Large intestine (tissue), 3 donors: ENCODE results near the gene DNAJB4. TPM values are rescaled to one million over a fixed set of nuclear protein-coding genes. Genes with fewer than 3 reads are reported as not detected.
A peak's percentile ranks its signal among the peaks of the same experiment; 100 is the strongest.
"Not testable (repeated sequence)": the region's sequence is repeated elsewhere in the genome, so short reads cannot be mapped to it uniquely, and the experiment has no call there.

Experiments used
- DNase-seq, 2 donors: peaks; one replicate each; pipeline versions ENCODE4 v3.0.0 to v3.0.0-alpha.2; 2013
- H3K27ac ChIP-seq: one replicate; pipeline ENCODE4 v1.5.1; 2013; ENCODE audit warnings: low read length
- H3K27me3 ChIP-seq: 2 replicates; pipeline ENCODE4 v1.6.1; 2013; ENCODE audit warnings: low read length; ENCODE audit not compliant: control insufficient read depth, insufficient read depth
- H3K36me3 ChIP-seq: 2 replicates; pipeline ENCODE4 v1.6.1; 2013; ENCODE audit warnings: low read length; ENCODE audit not compliant: control insufficient read depth, insufficient read depth
- H3K4me1 ChIP-seq: one replicate; pipeline ENCODE4 v1.6.1; 2013; ENCODE audit warnings: low read length; ENCODE audit not compliant: control insufficient read depth, insufficient read depth
- H3K4me3 ChIP-seq: one replicate; pipeline ENCODE4 v1.5.1; 2013; ENCODE audit warnings: low read length
- H3K9me3 ChIP-seq: one replicate; pipeline ENCODE4 v1.6.1; 2013; ENCODE audit warnings: mild to moderate bottlenecking, low read depth, low read length, moderate library complexity; ENCODE audit not compliant: control insufficient read depth
- WGBS: methylation state at CpG from one replicate; pipeline ENCODE4 v1.1.5; 2013; ENCODE audit warnings: low lambda C conversion rate; ENCODE audit not compliant: insufficient coverage; 5-methylcytosine and 5-hydroxymethylcytosine counted together
- polyA plus RNA-seq: library from polyadenylated mRNA; unstranded; fragments of 120-200 nt; gene quantifications from one replicate; pipeline ENCODE4 v1.2.1, GENCODE V29; 2013

Gene DNAJB4
- polyA plus RNA-seq, 1 donor: 29.7 TPM

DNA sequence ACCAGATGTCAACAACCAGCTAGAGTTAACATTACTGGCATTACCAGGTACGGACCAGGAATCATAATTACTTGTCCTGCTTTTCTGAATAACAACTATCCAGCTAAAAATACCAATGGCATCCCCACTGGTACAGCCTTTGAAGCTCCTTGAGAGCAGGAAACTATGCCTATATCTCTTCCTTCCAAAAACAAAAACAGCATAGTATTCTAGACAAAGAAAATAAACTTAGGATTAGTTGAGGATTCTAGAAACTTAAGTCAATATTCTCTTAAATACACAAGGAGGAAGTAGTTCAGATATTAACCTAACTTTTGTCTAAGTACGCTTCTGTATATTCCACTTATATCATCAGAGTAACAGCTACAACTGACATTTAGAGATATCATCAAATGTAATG lies 28.8 kb upstream of the DNAJB4 start:
- peak overlapping the region; percentile 75 for H3K4me3 ChIP-seq
- 22% methylated on average over 1 of the region's 2 CpGs for WGBS

DNA sequence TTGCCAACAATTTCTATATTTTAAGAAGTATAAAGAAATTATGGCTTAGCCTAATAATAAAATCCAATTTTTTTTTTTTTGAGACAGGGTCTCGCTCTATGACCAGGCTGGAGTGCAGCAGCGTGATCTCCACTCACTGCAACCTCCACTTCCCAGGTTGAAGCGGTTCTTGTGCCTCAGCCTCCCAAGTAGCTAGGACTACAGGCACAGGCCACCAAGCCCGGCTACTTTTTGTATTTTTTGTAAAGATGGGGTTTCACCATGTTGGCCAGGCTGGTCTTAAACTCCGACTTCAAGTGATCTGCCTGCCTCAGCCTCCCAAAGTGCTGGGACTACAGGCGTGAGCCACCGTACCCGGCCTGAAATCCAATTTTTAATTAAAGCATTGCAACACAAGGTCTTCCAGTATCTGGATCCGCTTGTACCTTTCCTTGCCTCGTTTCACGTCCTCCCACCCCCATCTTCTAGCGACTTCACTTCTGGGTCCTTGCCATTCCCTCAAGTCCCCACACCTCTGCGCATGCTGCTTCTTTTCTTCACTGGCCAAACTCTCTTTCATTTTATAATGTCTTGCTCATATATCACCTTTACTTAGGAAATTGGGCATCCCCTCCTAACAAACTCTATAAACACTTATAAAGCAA lies 28.2 kb upstream of the DNAJB4 start:
- Histone ChIP-seq H3K27ac (peak overlapping the region; percentile 40), H3K4me1 (peaks cover 10% of the 10 kb centered on the region), H3K36me3 (peaks cover 12% of the 10 kb centered on the region), H3K27me3 (no peaks in the 10 kb centered on the region), H3K9me3 (no peaks in the 10 kb centered on the region), H3K4me3 (peak overlapping the region; percentile 75)
- DNase-seq: peak in 1 of 2 donors; percentile 22
- WGBS: 49% methylated on average over 4 of the region's 13 CpGs

More for the DNA sequence above, 28.8 kb upstream of the DNAJB4 start:
- H3K27ac ChIP-seq: no peak overlapping the region
- H3K36me3 ChIP-seq: peaks cover 15% of the 10 kb centered on the region
- H3K4me1 ChIP-seq: peaks cover 10% of the 10 kb centered on the region
- H3K9me3 ChIP-seq: no peaks in the 10 kb centered on the region
- DNase-seq: peak in 1 of 2 donors; percentile 12
- H3K27me3 ChIP-seq: no peaks in the 10 kb centered on the region

DNA sequence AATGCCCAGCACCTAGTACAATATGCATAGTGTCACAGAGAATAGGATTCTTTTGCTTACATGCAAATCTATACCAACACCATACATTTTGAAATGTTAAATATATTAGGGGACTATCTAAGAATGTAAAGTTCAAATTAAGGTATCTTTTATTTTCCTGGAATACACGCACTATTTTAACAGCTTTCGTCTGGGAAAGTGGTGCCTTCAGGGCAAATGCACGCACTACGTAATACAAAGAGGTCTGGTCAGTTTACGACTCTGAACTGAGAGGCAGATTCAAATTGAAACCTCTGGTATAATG lies 26.8 kb upstream of the DNAJB4 start:
- no CpG with 5 or more reads among the region's 5 CpGs for WGBS
- Histone ChIP-seq H3K27ac (peak overlapping the region; percentile 99), H3K4me1 (peaks cover 10% of the 10 kb centered on the region)

DNA sequence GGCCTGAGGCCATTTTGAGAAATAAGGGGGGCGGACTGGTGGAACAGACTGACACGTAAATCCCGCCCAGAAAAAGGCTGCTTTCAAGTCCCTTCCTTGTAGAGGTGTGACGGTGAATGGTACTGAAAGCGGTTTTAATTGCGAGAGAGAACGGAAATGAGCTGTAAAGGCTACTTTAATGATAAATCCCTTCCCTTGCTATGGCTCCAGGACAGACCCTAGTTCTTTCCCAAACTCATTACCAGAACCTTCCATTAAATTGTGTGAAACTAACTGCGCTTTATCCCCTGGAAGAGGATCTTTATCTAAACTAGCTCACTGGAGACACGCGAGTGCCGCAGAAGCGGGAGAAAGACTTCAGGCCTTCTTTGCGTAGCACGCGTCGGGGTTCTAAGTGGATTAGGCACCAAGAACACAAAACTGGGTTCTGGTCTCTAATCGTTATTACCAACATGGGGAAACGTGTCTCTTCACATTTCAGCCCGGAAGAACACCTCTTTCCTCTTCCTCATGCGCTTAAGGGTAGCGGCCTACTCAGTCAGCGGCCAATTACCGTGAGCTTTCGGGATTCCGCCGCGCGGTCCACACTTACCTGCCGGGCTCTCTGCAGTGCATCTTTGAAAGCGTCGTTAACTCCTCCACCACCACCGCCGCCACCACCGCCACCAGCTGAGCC lies 26.3 kb upstream of the DNAJB4 start:
- peaks cover 7% of the 10 kb centered on the region for H3K36me3 ChIP-seq
- no CpG with 5 or more reads among the region's 34 CpGs for WGBS
- peak overlapping the region; percentile 75 for H3K4me3 ChIP-seq
- H3K27me3 ChIP-seq: no peaks in the 10 kb centered on the region
- peak; percentile 86 to 91 for DNase-seq
- peak overlapping the region; percentile 99 for H3K27ac ChIP-seq
- no peaks in the 10 kb centered on the region for H3K9me3 ChIP-seq
- peaks cover 10% of the 10 kb centered on the region for H3K4me1 ChIP-seq

More for the DNA sequence above, 26.8 kb upstream of the DNAJB4 start:
- Histone ChIP-seq H3K9me3 (no peaks in the 10 kb centered on the region), H3K27me3 (no peaks in the 10 kb centered on the region), H3K4me3 (peak overlapping the region; percentile 75), H3K36me3 (peaks cover 7% of the 10 kb centered on the region)
- DNase-seq: no peak

DNA sequence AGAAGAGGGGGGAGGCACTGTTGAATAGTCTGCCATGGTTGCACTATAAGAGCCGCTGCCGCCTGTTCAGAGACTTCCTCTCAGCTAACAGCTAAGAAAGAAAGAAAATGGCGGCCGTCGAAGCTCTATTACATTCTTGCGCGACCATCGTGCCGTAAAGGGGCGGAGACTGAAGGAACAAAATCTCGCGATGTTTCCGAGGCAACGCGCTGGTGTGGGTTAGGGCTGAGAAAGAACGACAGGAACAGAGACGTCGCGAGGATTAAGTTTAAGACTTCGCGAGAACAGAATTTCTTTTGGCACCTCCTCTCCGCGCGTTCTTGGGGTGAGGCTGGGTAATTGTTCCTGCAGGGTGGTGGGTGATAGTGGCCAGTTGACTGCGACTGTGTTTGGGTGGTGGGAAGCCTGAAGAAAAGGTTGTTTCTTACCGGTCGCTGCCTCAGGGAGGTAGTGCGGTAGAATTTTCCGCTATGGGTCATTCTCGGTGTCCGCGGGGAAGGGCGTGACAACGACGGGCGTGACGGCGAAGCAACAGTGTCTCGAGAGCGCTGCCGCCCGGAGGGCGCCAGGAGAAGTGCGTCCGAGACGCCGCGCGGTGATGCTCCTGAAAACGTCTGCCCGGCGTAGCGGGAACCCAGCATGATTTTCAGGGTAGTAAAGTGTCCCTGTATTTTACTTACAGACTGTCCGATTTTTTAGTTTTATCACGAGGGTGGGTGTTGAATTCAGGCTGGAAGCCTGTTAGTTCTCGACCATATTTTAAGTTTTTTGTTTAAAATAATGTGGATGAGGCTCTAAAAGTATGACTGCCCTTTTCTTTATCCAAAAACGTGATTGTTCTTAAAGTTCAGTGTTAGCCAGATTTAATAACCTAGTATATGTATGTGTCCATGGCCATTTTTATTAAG lies 25.5 kb upstream of the DNAJB4 start, which contains the start of gene FUBP1:
TSS of gene FUBP1 (minus strand) at position 104 of the 908 bp plus-strand sequence. CDS start at position 36, 68 bp downstream.
- Histone ChIP-seq H3K9me3 (no peaks in the 10 kb centered on the region), H3K27me3 (no peaks in the 10 kb centered on the region), H3K36me3 (peaks cover 6% of the 10 kb centered on the region), H3K27ac (peak within 1 kb of the TSS; percentile 99), H3K4me1 (peaks cover 16% of the 10 kb centered on the region), H3K4me3 (peak within 1 kb of the TSS; percentile 75)
- WGBS: 0% methylated on average over 2 of the region's 57 CpGs
- DNase-seq: peak; percentile 99

DNA sequence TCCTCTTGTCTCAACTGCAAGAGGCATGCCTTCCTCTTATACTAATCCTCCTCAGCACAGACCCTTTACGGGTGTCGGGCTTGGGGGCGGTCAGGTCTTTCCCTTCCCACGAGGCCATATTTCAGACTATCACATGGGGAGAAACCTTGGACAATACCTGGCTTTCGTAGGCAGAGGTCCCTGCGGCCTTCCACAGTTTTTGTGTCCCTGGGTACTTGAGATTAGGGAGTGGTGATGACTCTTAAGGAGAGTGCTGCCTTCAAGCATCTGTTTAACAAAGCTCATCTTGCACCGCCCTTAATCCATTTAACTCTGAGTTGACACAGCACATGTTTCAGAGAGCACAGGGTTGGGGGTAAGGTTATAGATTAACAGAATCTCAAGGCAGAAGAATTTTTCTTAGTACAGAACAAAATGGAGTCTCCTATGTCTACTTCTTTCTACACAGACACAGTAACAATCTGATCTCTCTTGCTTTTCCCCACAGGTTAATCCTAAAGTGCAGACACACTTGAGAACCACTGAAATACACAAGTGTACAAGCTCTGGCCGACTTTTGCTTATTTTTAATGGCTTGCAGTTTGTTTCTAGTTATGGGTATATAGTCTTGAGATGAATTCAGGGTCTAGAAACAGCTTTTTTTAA lies 21.3 kb upstream of the DNAJB4 start:
- not testable (repeated sequence) for H3K27me3 ChIP-seq, H3K4me1 ChIP-seq, H3K36me3 ChIP-seq, H3K9me3 ChIP-seq, H3K4me3 ChIP-seq
- DNase-seq: peak in 1 of 2 donors; percentile 40
- H3K27ac ChIP-seq: peak overlapping the region; percentile 84
- WGBS: no CpG with 5 or more reads among the region's 8 CpGs

DNA sequence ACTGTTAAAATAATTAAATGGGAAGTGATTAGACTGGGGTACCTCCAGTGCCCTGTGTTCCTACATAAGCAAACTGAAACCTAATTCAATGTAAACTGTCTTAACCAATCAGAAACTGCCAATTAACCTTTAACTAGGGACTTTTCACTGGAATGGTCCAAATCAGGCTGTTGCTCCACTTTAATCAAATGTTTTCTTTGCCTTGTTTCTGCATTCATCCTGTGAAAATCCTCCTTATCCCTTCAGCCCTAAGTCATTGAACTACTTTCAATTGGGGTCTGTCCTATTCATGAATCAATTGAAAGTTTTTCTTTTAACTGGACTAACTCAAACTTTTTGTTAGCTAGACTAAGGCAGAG lies 20.8 kb upstream of the DNAJB4 start:
- Histone ChIP-seq H3K9me3 (no peaks in the 10 kb centered on the region), H3K27ac (peak overlapping the region; percentile 84), H3K36me3 (no peaks in the 10 kb centered on the region), H3K4me1 (peaks cover 9% of the 10 kb centered on the region), H3K27me3 (no peaks in the 10 kb centered on the region), H3K4me3 (no peak overlapping the region)
- DNase-seq: no peak

DNA sequence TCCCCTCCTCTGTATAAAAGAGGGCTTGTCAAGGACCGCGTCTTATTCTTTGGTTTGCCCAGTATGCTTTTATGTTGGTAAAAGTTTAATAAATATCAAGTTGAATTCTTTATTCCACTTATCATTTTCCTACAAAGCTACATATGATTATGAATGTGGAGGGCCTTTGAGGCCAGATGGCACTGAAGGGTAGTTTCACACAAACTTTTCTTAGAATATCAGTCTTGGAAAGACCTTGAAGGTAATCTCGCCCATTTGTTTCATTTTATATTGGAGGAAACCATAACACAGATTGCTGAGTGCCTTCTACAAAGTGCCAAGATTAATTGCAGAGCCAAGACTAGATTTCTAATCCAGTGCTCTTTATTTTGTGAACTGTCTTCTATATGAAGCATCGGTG lies 20.1 kb upstream of the DNAJB4 start:
- Histone ChIP-seq H3K27me3 (no peaks in the 10 kb centered on the region), H3K4me3 (no peak overlapping the region), H3K27ac (no peak overlapping the region), H3K9me3 (no peaks in the 10 kb centered on the region), H3K4me1 (peaks cover 9% of the 10 kb centered on the region), H3K36me3 (no peaks in the 10 kb centered on the region)
- WGBS: no CpG with 5 or more reads among the region's 4 CpGs
- no peak for DNase-seq

DNA sequence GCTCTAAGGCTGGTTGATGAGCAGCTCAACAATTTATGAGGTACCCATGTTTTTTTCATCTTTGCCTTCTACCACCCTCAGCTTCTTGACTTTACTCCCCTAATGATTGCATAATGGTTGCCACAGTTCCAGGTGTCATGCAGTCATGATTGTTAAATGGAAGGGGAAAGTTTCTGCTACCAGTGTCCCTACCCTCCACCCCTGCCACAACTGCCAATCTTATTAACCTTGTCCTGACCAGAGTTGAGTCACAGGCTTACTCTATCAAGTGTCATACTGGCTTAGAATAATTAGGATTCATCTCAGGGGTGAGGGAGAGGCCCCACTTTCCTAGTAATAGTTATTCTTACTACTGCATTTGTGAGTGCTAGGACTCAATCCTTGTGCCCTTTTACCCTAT lies 17.9 kb upstream of the DNAJB4 start:
- no peaks in the 10 kb centered on the region for H3K27me3 ChIP-seq
- H3K4me1 ChIP-seq: peaks cover 9% of the 10 kb centered on the region
- H3K9me3 ChIP-seq: no peaks in the 10 kb centered on the region
- no peak overlapping the region for H3K4me3 ChIP-seq
- DNase-seq: peak in 1 of 2 donors; percentile 19
- no peaks in the 10 kb centered on the region for H3K36me3 ChIP-seq
- H3K27ac ChIP-seq: no peak overlapping the region

DNA sequence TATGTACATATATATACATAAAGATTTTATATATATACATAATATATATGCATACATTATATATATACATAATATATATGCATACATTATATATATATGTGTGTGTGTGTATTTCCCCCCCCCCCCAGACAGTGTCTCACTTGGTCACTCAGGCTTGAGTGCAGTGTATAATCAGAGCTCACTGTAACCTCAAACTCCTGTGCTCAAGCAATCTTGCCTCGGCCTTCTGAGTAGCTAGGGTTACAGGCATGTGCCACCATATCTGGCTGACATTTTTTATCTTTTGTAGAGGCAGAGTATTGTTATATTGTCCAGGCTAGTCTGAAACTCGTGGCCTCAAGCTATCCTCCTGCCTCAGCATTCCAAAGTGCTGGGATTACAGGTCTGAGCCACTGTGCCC lies 16.8 kb upstream of the DNAJB4 start:
- WGBS: no CpG with 5 or more reads among the region's 2 CpGs
- no peak overlapping the region for H3K4me3 ChIP-seq

More for the DNA sequence above, 16.8 kb upstream of the DNAJB4 start:
- H3K27me3 ChIP-seq: no peaks in the 10 kb centered on the region
- no peaks in the 10 kb centered on the region for H3K9me3 ChIP-seq
- no peak for DNase-seq
- no peaks in the 10 kb centered on the region for H3K36me3 ChIP-seq
- H3K27ac ChIP-seq: no peak overlapping the region
- H3K4me1 ChIP-seq: peaks cover 13% of the 10 kb centered on the region
